Measurements from ENCODE around the gene SNRPB. TPM values are rescaled to one million over a fixed set of nuclear protein-coding genes. Genes with fewer than 3 reads are reported as not detected.

SNRPB gene
- total and polyA plus RNA-seq, 2 of the 13 experiments (the other 11 are each of a cell fraction or from before 2014, with no cell fraction given): 473 to 844 TPM

DNA sequence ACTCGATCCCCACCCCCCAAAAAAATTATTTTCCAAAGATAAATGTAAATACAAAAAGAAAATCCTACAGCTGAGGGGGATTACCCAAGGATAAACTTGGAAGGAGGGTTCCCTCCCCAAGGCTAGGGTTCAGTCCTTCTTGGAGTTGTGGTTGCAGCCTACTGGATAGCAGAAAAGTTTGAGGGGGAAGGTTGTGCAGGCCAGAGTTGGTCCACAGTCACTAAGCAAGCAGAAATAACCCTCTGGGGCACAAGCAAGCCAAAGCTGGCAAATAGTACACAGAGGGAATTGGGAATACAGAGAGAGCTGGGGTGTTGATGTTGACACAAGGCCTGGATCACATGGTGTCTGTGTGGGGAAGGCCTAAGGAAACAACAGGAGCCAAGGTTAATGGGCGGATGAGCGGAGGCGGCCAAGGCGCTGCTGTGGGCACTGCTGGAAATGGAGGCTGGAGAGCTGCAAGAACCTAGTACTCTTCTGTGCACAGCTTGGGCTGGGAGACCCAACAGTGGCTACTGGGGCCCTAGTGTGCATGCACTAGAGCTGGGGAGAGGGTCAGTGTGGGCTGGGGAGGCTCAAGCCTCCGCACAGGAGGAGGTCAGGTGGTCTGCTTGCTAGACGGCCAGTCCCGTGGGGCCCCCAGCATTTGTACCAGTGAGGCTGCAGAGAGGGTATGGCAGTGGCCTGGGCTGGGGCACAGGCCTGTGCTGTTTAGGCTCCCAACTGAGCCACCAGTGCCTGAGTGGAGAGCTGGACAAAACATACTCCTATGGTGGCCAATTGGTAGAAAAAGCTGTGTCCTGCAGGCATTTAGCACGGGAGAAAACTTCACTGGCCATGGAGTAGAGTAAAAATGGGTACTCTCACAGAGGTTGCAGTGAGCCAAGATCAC, 5.5 kb upstream of the SNRPB start:
- CTCF ChIA-PET (ENCODE audit: low intra/inter-chr PET ratio, low total read pairs): no interaction called here
- H3K4me2 ChIP-seq (ENCODE audit: low read depth, low read length): peak overlapping the region; percentile 70
- peak overlapping the region; percentile 54 for H3K27ac ChIP-seq (ENCODE audit: extremely low read length, insufficient read depth, low read length)
- no peaks in the 10 kb centered on the region; the same call in 1 of the 2 replicates for H3K9me3 ChIP-seq (ENCODE audit: low read length)
- H3K4me1 ChIP-seq (ENCODE audit: insufficient read depth, low read length): peaks cover 34% of the 10 kb centered on the region
- POLR2A ChIA-PET: interaction anchor here (0.7 to 2.4 kb wide), 9 partner anchors 9 to 373 kb away, joined by 3 to 10 read pairs (median 3); partner anchors contain the start of genes NOP56 and ZNF343
- peaks cover 1 to 7% of the 10 kb centered on the region in 2 experiments; a peak in 2 of 5 replicates for H3K36me3 ChIP-seq (replicated peaks in 1 of 2; ENCODE audit: control insufficient read depth in 1 of 2, insufficient read depth in 2 of 2, low read length in 2 of 2)
- intact Hi-C loops (cut with micrococcal nuclease; ENCODE audit: unreplicated experiment): loop anchor here (1.0 to 2.0 kb wide), 2 partner anchors 33 to 49 kb away; no protein-coding TSS in a partner anchor
- peak; percentile 90 for DNase-seq (ENCODE audit: low spot score)
- H4K20me1 ChIP-seq (ENCODE audit: insufficient read depth, low read length): no peaks in the 10 kb centered on the region
- no peak overlapping the region for H2AFZ ChIP-seq (ENCODE audit: low read length)
- H3K4me3 ChIP-seq (replicated peaks in 1 of 3; ENCODE audit: insufficient read depth in 1 of 3, low read depth in 2 of 3, low read length in 3 of 3): peak overlapping the region in 1 of 3 experiments; percentile 20; a peak in 2 of 6 replicates
- BruUV-seq (replicated peaks): no TSS peak
- H3K9ac ChIP-seq (ENCODE audit: insufficient read depth, low read depth, low read length): peak overlapping the region; percentile 11; the same call in 1 of the 2 replicates
- peak; percentile 95 for ATAC-seq
- FAIRE-seq: peak; percentile 95
- in situ Hi-C loops (cut with HindIII; ENCODE audit: extremely low pct_ligation_motif_present, low pct_unique_long_range_greater_than_20kb): no loop called here
- H3K79me2 ChIP-seq (ENCODE audit: insufficient read depth, low read length): no peaks in the 10 kb centered on the region
- H3K27me3 ChIP-seq (ENCODE audit: control insufficient read depth in 1 of 2, insufficient read depth in 2 of 2, low read length in 2 of 2): no peaks in the 10 kb centered on the region; a peak in 1 of 5 replicates
- WGBS (ENCODE audit: low lambda C conversion rate): 44% methylated on average over 9 of the region's 9 CpGs
- TF ChIP-seq ZNF670 (CRISPR knock-in tag; IDR thresholded peaks at IDR 0.05; ENCODE audit: borderline replicate concordance) (no peak), ZNF34 (CRISPR knock-in tag; IDR thresholded peaks at IDR 0.05; ENCODE audit: borderline replicate concordance) (no peak), NR2C2 (CRISPR knock-in tag; IDR thresholded peaks at IDR 0.05; ENCODE audit: borderline replicate concordance) (0 out of 2 replicates have a peak, but pooled peaks have one; percentile 15), CEBPG (CRISPR knock-in tag; IDR thresholded peaks at IDR 0.05) (peak; percentile 42), TCF7 (IDR thresholded peaks at IDR 0.05; ENCODE audit: low read depth) (no peak), ZNF431 (CRISPR knock-in tag; IDR thresholded peaks at IDR 0.05; ENCODE audit: borderline replicate concordance, low read depth) (peak; percentile 99), PHB2 (IDR thresholded peaks at IDR 0.05; ENCODE audit: partially characterized antibody) (no peak), STAG1 (CRISPR knock-in tag; IDR thresholded peaks at IDR 0.05) (no peak), ZNF672 (CRISPR knock-in tag; IDR thresholded peaks at IDR 0.05) (no peak), SALL2 (CRISPR knock-in tag; IDR thresholded peaks at IDR 0.05) (peak; percentile 76; the same call in 1 of the 2 replicates), PHF5A (CRISPR knock-in tag; IDR thresholded peaks at IDR 0.05; ENCODE audit: low read depth, unreplicated experiment) (no peak), DNMT1 (CRISPR knock-in tag; IDR thresholded peaks at IDR 0.05) (peak; percentile 93; the same call in 1 of the 2 replicates), ATF7-NPFF (CRISPR knock-in tag; IDR thresholded peaks at IDR 0.05; ENCODE audit: low read depth) (no peak)
- TF ChIP-seq, protein P1, sequence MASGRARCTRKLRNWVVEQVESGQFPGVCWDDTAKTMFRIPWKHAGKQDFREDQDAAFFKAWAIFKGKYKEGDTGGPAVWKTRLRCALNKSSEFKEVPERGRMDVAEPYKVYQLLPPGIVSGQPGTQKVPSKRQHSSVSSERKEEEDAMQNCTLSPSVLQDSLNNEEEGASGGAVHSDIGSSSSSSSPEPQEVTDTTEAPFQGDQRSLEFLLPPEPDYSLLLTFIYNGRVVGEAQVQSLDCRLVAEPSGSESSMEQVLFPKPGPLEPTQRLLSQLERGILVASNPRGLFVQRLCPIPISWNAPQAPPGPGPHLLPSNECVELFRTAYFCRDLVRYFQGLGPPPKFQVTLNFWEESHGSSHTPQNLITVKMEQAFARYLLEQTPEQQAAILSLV (CRISPR knock-in tag; IDR thresholded peaks at IDR 0.05; ENCODE audit: borderline replicate concordance): peak; percentile 83
- TF ChIP-seq, protein P2, sequence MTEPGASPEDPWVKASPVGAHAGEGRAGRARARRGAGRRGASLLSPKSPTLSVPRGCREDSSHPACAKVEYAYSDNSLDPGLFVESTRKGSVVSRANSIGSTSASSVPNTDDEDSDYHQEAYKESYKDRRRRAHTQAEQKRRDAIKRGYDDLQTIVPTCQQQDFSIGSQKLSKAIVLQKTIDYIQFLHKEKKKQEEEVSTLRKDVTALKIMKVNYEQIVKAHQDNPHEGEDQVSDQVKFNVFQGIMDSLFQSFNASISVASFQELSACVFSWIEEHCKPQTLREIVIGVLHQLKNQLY (CRISPR knock-in tag; IDR thresholded peaks at IDR 0.05): peak; percentile 98
- TF ChIP-seq, protein P3, sequence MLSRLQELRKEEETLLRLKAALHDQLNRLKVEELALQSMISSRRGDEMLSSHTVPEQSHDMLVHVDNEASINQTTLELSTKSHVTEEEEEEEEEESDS (CRISPR knock-in tag; IDR thresholded peaks at IDR 0.05; ENCODE audit: borderline replicate concordance): no peak
- TF ChIP-seq, protein P4, sequence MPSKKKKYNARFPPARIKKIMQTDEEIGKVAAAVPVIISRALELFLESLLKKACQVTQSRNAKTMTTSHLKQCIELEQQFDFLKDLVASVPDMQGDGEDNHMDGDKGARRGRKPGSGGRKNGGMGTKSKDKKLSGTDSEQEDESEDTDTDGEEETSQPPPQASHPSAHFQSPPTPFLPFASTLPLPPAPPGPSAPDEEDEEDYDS (CRISPR knock-in tag; IDR thresholded peaks at IDR 0.05): peak; percentile 85
- TF ChIP-seq, protein P5, sequence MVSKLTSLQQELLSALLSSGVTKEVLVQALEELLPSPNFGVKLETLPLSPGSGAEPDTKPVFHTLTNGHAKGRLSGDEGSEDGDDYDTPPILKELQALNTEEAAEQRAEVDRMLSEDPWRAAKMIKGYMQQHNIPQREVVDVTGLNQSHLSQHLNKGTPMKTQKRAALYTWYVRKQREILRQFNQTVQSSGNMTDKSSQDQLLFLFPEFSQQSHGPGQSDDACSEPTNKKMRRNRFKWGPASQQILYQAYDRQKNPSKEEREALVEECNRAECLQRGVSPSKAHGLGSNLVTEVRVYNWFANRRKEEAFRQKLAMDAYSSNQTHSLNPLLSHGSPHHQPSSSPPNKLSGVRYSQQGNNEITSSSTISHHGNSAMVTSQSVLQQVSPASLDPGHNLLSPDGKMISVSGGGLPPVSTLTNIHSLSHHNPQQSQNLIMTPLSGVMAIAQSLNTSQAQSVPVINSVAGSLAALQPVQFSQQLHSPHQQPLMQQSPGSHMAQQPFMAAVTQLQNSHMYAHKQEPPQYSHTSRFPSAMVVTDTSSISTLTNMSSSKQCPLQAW (CRISPR knock-in tag; IDR thresholded peaks at IDR 0.05): peak; percentile 86
